GM18517 (cell line): Measurements from ENCODE around the gene ART3.

ENCODE experiments used
- ATAC-seq: cut with Tn5 transposase; IDR thresholded peaks from one replicate; pipeline ENCODE4 v1.9.1; 2021; ENCODE audit warnings: mild to moderate bottlenecking, moderate library complexity; ENCODE audit not compliant: unreplicated experiment

ART3 gene

GRCh38 chr4:76144546-76144945 is 70.0 kb downstream of the ART3 start:
- no peak for ATAC-seq

GRCh38 chr4:76147454-76148141 is 73.1 kb downstream of the ART3 start:
- ATAC-seq: no peak

- ATAC-seq: peak; percentile 97
Observed at GRCh38 chr4:76148142-76148865, 73.8 kb downstream of the ART3 start, which contains the start of gene NUP54. Gene NUP54, minus strand, starts transcription at chr4:76148397. Its CDS starts 23 bp downstream, at chr4:76148374.

- no peak for ATAC-seq
Observed at GRCh38 chr4:76153356-76153755, 78.8 kb downstream of the ART3 start.

DNA sequence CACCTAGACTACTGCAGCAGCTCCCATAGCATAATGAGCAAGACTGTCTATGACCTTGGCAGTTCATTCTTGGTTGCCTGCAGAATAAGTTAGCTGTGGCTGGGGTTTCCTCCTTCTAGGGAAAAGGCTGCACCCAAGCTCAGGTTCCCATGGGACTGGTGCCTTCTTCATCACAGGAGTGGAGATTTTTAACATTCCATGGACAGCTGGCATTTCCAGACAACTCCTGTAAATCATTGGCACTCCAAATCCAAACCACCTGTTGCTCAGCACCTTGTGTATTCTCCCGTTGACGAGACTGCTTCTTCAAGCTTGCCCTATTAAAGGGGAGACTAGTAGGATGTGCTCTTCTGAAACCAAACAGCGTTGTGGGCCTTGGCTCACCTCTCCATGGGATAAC is 81.5 kb downstream of the ART3 start:
- ATAC-seq: no peak

GRCh38 chr4:76156635-76157034 is 82.1 kb downstream of the ART3 start:
- no peak for ATAC-seq

- ATAC-seq: no peak
Observed at GRCh38 chr4:76160355-76160754, 85.8 kb downstream of the ART3 start.
